ENCODE results near the gene LRRTM4. TPM values are rescaled to one million over a fixed set of nuclear protein-coding genes. Genes with fewer than 3 reads are reported as not detected.

Gene LRRTM4
- total RNA-seq, 4 donors from 2014 or later = not detected

DNA sequence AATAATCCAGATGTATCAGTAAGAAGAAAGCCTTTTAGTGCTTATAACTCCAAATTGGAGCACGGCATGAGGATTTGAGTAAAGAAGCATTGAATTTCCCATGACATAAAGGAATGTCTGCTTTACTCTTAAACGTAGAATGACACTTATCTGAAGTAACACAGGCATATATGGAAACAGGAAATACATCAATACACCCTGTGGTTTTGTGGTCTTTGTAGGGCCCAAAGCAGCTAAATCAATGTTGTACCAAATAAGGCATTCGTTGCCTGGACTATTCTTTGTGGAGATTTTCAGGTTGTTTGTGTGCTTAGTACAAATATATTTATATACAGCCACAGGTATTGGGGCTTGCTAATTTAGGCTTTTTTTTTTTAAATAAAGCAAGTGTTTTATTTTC lies 660.5 kb downstream of the LRRTM4 start:
- Histone ChIP-seq H3K4me3 (no peak overlapping the region), H3K9me3 (no peaks in the 10 kb centered on the region), H3K27me3 (no peaks in the 10 kb centered on the region), H3K27ac (no peak overlapping the region), H3K4me1 (no peaks in the 10 kb centered on the region), H3K36me3 (no peaks in the 10 kb centered on the region)
- no peak for DNase-seq
- TF ChIP-seq POLR2A (IDR thresholded peaks at IDR 0.05) = no peak
- TF ChIP-seq, protein P1, sequence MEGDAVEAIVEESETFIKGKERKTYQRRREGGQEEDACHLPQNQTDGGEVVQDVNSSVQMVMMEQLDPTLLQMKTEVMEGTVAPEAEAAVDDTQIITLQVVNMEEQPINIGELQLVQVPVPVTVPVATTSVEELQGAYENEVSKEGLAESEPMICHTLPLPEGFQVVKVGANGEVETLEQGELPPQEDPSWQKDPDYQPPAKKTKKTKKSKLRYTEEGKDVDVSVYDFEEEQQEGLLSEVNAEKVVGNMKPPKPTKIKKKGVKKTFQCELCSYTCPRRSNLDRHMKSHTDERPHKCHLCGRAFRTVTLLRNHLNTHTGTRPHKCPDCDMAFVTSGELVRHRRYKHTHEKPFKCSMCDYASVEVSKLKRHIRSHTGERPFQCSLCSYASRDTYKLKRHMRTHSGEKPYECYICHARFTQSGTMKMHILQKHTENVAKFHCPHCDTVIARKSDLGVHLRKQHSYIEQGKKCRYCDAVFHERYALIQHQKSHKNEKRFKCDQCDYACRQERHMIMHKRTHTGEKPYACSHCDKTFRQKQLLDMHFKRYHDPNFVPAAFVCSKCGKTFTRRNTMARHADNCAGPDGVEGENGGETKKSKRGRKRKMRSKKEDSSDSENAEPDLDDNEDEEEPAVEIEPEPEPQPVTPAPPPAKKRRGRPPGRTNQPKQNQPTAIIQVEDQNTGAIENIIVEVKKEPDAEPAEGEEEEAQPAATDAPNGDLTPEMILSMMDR (IDR thresholded peaks at IDR 0.05) = no peak

DNA sequence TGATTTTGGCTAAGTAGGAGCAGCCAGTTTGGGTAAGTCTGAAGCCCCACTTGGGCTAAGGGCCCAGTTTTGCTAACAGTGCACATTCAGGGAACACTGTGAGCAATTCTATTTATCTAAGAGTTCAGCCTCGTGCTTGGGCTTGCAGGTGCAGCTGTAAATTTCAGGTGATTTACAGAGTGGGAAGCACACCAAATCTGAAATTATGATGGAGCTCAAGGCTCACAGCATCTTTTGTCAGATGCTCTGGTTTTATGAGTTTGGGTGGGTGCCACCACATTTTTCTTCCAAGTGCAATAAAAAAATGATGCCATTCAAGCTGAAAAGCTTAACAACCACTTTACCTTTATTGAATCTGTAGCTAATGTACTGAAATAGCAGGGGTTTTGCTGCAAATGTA lies 671.2 kb downstream of the LRRTM4 start:
- TF ChIP-seq, protein P1 (IDR thresholded peaks at IDR 0.05) = no peak
- no peak for TF ChIP-seq POLR2A (IDR thresholded peaks at IDR 0.05)

DNA sequence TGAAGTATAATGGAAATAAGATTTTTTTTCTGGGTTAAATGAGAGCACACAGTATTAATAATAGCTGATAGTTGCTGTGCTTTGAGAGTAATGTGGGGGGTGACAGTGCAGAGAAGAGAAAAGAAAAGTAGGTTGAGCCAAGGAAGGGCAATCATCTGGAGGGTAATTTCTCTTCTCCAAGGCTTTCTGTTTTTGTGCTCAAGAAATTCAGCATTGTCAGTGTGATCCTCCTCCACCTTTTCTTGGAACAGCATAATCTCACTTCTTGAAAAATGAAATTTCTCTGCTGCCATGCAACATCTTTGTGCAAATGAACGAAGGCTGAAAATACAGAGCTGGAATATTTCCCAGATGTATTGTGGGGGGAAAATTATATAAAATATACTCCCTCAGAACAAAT lies 673.1 kb downstream of the LRRTM4 start:
- H3K4me1 ChIP-seq = no peaks in the 10 kb centered on the region
- H3K27me3 ChIP-seq = no peaks in the 10 kb centered on the region
- no peak overlapping the region for H3K27ac ChIP-seq
- no peaks in the 10 kb centered on the region for H3K9me3 ChIP-seq
- H3K36me3 ChIP-seq = no peaks in the 10 kb centered on the region
- DNase-seq = no peak
- TF ChIP-seq POLR2A (IDR thresholded peaks at IDR 0.05) = no peak
- TF ChIP-seq, protein P1 (IDR thresholded peaks at IDR 0.05) = no peak
- no peak overlapping the region for H3K4me3 ChIP-seq

More for the DNA sequence above, 671.2 kb downstream of the LRRTM4 start:
- no peaks in the 10 kb centered on the region for H3K9me3 ChIP-seq
- no peaks in the 10 kb centered on the region for H3K27me3 ChIP-seq
- no peak overlapping the region for H3K4me3 ChIP-seq
- H3K27ac ChIP-seq = no peak overlapping the region
- DNase-seq = no peak
- no peaks in the 10 kb centered on the region for H3K4me1 ChIP-seq
- no peaks in the 10 kb centered on the region for H3K36me3 ChIP-seq

DNA sequence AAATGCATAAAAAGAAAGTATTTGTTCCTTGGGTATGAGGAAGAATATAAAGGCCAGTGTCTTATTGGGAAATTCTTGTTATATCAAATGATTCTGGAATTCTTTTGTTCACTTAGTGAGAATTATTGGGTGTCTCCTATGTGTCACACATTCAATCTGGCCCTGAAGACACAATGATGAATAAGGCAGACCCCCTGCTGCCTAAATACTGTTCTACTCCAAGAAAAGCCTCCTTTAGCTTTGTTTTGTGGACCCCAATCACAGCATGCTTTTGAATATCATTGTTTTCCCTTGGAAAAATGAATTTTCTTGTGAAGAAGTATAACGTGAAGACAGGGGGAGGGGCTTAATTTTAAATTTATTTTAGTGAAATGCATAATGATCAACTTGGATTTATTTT lies 682.4 kb downstream of the LRRTM4 start:
- no peaks in the 10 kb centered on the region for H3K27me3 ChIP-seq
- H3K4me1 ChIP-seq = no peaks in the 10 kb centered on the region
- TF ChIP-seq POLR2A (IDR thresholded peaks at IDR 0.05) = no peak
- TF ChIP-seq, protein P1 (IDR thresholded peaks at IDR 0.05) = no peak
- H3K9me3 ChIP-seq = no peaks in the 10 kb centered on the region
- DNase-seq = no peak
- no peaks in the 10 kb centered on the region for H3K36me3 ChIP-seq
- no peak overlapping the region for H3K27ac ChIP-seq
- no peak overlapping the region for H3K4me3 ChIP-seq

DNA sequence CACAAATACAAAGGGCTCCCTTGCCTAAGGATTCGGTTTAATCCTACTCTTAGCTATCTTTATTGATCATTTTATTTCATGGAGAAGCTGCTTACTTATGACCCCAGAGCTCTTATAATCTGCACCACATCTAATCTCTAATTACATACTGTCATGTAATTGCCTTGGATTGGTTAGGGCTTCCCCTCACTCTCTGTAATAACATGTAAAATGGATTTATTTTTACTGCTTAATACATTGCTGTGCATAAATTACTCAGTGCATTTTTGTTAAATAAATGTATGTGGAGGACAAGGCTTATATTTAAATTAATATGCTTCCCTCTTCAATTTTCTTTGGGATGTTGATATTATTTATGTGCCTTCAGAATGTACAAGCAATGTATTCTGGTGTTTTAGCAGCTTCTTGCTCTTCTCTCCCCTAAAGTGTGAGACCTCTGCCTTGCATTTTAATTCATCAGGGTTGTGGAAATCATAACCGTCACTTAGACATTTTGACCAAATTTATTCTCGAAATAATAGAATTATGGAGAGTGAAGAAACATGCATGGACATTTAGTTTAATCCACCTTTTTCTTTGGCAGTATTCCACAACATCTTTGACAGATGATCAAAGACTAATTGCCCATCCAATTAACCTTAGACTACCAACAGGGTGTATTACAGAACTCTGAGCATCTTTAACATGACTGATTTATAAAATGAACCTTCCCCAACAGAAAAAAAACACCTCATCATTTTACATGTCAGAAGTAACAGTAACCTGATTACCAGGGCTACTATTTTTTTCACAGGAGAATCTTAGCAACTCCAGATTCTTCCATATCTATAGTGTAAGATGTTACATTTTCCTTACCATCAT lies 692.6 kb downstream of the LRRTM4 start:
- no peak for DNase-seq
- Histone ChIP-seq H3K4me3 (no peak overlapping the region), H3K27me3 (no peaks in the 10 kb centered on the region), H3K27ac (no peak overlapping the region), H3K4me1 (no peaks in the 10 kb centered on the region), H3K9me3 (no peaks in the 10 kb centered on the region), H3K36me3 (no peaks in the 10 kb centered on the region)
- TF ChIP-seq POLR2A (IDR thresholded peaks at IDR 0.05) = no peak
- TF ChIP-seq, protein P1 (IDR thresholded peaks at IDR 0.05) = no peak
